Measurements from ENCODE around the gene SEMA5B.

- TF ChIP-seq SUZ12 (IDR thresholded peaks at IDR 0.05; ENCODE audit: extremely low read depth, insufficient read depth, insufficient read length) = no peak
- no peak for TF ChIP-seq YY1 (IDR thresholded peaks at IDR 0.05; ENCODE audit: insufficient read depth, insufficient read length)
- no peak for TF ChIP-seq ZNF274 (IDR thresholded peaks at IDR 0.05; ENCODE audit: low read depth, low read length)
These were observed 42.9 kb upstream of the SEMA5B start for GRCh38 chr3:123070510-123070909.

All from NT2/D1 (cell line).